Stimulated activated CD8-positive, alpha-beta memory T cell treated with anti-CD3 and anti-CD28 coated beads, Interleukin-4, amount 100 ng/mL, for 4 hours (primary cell): Measurements from ENCODE around the gene PROSER2.
"Not testable (repeated sequence)": the region's sequence is repeated elsewhere in the genome, so short reads cannot be mapped to it uniquely, and the experiment has no call there.

ENCODE experiments used
- DNase-seq, 2 donors: peaks; one replicate each; pipeline ENCODE4 v3.0.0-alpha.2; 2020; ENCODE audit warnings: low read depth in 2 of 2, low spot score in 1 of 2

The PROSER2 gene

GRCh38 chr10:11884706-11885423 is 61.7 kb downstream of the PROSER2 start:
- no peak for DNase-seq

- DNase-seq: no peak
Observed at GRCh38 chr10:11885437-11886137, 62.4 kb downstream of the PROSER2 start.

DNA sequence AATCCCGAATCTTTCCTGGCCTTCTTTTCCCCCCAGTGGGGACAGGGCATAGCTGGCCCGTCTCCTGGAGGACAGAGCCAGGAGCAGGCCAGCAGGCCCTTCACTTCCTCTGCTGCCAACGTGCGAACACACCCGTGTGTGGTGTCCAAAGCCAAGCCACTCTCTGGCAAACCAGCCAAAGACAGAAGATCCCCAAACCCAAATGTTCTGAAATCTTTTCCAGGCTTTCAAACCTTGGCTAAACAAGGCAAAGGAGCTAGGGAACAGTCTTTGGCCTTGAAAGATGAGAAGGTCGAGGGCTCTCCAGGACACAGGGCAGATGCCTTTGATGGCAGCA is 63.0 kb downstream of the PROSER2 start:
- DNase-seq: no peak

DNA sequence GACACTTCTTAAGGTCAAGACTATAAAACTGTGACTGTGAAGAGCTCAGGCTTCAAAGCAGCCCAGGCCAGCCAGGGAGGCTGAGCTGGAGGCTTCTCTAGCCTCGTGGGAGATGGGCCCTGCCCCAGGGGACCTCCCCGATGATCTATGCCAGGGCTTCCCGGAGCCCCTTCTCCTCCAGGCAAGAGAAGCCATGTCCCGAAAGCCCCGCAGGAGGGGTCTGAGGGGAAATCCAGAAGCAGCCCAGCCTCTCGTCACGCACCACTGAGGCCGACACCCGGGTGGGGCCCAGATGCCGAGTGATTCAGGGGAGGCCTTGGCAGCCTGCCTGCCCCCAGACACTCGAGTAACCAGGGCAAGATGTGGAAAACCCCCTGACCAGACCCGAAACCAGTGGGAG is 63.7 kb downstream of the PROSER2 start:
- DNase-seq: no peak

DNA sequence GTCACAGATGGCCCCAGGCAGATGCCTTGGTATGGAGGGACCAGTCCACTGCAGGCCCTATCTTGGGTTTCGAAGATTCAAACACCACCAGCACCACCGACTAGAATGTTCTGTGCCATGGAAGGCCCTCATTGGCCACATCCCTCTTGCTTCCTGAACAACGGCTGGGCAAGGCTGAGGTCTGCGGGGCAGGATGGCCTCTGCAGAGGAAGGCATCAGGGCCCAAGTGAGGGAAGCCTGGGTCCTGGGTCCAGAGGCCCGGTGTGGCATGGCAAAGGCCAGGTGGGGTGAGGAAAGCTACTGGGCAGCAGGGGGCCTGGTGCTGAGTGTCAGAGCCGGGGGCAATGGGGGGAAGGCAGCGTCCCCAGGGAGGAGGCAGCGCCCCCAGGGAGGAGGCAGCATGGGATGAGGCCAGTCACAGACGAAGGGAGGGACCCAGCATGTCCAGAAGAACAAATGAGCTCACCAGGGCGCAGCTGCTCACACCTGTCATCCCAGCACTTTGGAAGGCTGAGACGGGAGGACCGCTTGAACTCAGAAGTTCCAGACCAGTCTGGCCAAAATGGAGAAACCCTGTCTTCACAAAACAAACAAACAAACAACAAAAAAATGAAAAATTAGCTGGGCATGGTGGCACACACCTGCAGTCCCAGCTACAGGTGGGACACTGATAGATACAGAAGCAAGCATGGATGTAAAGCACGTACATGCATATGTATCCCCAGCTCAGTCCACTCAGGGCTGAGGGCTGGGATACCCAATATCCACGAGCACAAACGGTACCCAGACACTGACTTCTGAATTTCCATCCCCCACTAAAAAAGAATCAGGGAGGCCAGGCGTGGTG is 64.4 kb downstream of the PROSER2 start:
- no peak for DNase-seq

- DNase-seq: not testable (repeated sequence)
Observed at GRCh38 chr10:11889263-11889662, 66.1 kb downstream of the PROSER2 start.

DNA sequence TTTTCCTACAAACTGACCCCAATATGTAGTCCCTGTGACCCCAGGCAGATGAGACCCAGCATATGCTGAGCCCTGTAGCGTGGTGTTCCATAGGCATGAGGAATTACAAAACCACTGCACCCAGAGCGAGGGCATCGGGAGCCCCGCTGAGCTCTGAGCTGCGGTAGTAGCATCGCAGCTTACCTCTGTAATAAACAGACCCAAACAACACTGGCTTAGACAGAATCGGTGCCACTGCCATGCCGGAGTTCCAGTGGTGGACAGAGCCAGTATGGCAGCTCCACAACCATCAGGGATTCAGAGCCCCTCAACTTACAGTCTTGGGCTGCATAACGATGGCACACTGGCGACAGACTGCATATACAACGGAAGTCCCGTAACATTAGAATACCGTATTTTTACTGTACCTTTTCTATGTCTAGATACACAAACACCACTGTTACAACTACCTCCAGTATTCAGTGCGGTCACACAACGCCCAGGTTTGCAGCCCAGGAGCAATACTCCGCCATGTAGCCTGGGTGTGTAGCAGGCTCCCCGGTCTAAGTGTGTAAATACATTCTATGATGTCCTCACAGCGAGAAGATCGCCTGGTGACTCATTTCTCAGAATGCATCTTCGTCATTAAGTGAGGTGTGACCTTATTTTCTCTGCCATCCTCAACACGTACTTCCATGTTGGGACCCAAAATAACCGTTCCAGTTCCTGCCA is 68.8 kb downstream of the PROSER2 start:
- DNase-seq: no peak

DNA sequence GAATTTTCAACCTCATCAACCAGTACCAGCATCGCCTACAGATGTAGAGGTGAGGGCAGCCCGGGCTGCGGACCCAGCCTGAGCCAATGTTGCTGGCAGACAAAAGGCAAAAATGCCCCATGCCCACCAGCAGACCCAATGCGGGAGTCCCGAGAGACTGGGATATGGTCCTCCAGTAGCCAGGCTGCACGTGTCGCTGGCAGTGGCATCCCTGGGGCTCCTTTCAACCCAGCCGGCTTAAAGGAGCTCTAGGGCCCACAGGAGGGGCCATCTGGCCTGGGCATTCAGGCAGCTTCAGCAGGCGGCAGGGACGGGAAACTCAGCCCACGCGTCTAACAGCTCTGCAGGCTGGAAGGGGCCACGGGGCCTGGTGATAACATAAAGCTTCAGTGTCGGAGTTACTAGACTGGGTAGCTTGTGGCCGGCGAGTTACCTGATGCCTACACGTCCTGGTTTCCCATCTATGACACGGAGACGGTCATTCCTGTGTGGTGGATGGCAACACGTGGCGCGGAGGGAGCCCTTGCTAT is 70.7 kb downstream of the PROSER2 start:
- no peak for DNase-seq

- no peak for DNase-seq
Observed at GRCh38 chr10:11894381-11895107, 71.4 kb downstream of the PROSER2 start.

GRCh38 chr10:11895108-11895466 is 71.9 kb downstream of the PROSER2 start:
- no peak for DNase-seq

GRCh38 chr10:11895598-11895997 is 72.4 kb downstream of the PROSER2 start:
- no peak for DNase-seq

DNA sequence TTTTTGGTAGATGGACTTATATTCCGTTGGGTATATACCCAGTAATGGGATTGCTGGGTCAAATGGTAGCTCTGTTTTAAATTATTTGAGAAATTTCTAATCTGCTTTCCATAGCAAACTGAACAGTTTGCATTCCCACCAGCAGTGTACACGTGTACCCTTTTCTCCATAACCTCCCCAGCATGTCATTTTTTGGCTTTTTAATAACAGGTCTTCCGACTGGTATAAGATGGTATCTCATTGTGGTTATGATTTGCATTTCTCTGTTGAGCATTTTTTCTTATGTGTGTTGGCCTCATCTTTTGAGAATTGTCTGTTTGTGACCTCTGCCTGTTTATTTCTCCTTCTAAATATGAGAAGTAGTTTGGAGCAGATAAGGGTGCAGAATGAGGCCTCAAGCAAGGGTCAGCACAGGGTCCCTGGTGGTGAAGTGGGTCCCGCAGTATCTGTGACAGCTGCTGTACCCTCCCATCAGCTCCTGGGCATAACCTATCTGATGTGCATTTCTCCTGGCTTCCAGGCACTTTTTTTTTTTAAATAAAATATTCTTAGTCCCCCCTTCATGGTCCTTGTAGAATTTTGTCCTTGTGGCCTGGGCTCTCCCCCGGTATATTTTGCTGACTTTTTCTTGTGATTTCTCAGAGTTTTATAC is 73.5 kb downstream of the PROSER2 start:
- DNase-seq: no peak

- no peak for DNase-seq
Observed at GRCh38 chr10:11898033-11898371, 74.8 kb downstream of the PROSER2 start.

- DNase-seq: no peak
Observed at GRCh38 chr10:11898372-11899066, 75.4 kb downstream of the PROSER2 start.

DNA sequence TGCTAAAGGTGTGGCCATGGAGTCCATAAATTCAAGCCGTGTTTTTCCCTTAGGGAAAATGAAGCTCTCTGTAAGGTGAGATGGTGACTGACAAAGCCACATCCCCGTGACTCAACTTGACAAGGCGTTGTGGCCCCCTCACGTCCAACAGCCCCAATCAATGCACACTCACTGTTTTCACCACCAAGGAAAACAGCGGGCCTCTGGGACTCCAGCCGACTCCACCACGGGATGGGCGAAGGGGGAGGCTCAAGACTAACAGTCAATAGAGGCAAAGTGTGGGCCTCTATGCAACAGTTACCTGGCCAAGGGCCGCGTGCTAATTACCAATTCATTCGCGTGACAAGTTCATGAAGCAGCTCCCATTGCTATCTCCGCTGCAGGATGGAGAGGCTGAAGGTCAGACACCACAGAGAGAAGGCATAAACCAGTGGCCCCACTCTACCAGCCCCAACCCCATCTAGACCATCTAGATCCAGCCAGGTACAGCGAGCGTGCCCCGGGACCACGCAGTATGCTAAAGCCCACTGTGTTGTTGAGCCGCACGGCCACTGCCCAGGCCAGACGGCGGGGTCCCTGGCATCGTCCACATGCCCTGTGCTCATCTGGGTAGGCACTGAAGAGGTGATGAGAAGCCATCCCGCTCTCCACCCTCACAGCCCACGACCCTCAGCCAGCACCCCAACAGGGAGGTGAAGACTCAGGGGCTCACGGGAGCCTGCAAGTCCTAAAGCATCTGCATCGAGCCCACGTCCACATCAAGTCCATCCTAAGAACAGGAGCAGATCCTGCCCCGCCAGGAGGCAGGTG is 76.1 kb downstream of the PROSER2 start:
- DNase-seq: no peak

- DNase-seq: no peak
Observed at GRCh38 chr10:11901036-11901301, 77.8 kb downstream of the PROSER2 start.

DNA sequence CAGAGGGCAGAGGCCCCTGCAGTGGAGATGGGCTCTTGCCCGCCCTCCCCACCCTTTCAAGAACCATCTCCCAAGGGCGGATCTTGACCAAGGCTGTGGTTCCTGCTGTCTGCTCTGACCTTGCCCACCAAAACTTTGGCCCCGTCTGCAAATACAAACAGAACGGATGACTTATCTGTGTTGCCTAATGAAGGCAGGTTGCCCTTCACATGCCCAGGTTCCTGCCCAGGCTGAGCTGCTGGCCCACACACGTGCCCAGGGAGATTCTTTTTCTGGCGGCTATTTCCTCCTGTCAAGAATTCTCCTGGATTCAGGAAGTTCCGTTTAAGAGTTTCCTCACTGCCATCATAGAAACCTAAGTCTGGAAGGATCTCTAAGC is 78.3 kb downstream of the PROSER2 start:
- no peak for DNase-seq

DNA sequence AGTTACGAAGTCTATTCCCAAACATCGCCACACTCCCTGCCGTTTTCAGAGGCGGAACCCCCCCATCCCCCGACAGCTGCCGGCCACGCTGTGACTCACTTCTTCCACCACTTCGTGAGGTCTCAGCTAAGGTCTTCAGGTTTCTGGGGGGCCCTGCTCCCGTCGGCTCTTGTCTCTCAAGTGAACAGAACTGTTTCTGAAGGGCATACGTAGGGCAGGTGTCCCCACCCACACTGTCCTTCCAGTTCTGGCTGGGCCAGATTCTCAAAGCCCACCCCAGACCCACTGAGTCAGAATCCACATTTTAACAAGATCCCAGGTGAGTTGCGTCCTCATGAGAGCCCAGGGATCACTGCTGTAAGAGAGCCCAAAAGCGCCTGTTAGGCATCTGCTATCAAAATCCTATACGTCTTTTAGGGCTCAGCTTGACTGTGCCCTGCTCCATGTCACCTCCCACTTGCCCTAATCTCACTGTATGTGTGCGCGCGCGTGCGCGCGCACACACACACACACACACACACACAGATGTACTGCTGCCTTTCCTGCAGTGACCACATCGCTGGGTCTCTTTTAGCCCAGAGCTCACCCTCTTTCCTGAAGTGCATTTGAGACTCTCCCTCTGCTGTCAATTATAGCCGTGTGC is 78.8 kb downstream of the PROSER2 start:
- DNase-seq: no peak

GRCh38 chr10:11902646-11903045 is 79.5 kb downstream of the PROSER2 start:
- no peak for DNase-seq
